A172 (cell line): Measurements from ENCODE around the gene UBE2V1. TPM values are rescaled to one million over a fixed set of nuclear protein-coding genes. Genes with fewer than 3 reads are reported as not detected.
"Not testable (repeated sequence)": the region's sequence is repeated elsewhere in the genome, so short reads cannot be mapped to it uniquely, and the experiment has no call there.

ENCODE experiments used
- DNase-seq: peaks from one replicate; pipeline ENCODE4 v3.0.0-alpha.2; 2015; ENCODE audit warnings: low spot score
- total RNA-seq: library from RNA; depleted of rRNA; stranded (reverse); fragments of >200 nt; shearing (Covaris generic); gene quantifications from 2 replicates; pipeline ENCODE4 v1.2.3, GENCODE V29; 2014

Gene UBE2V1
- total RNA-seq, 1 experiment from 2014 or later, result 59.1 TPM

DNA sequence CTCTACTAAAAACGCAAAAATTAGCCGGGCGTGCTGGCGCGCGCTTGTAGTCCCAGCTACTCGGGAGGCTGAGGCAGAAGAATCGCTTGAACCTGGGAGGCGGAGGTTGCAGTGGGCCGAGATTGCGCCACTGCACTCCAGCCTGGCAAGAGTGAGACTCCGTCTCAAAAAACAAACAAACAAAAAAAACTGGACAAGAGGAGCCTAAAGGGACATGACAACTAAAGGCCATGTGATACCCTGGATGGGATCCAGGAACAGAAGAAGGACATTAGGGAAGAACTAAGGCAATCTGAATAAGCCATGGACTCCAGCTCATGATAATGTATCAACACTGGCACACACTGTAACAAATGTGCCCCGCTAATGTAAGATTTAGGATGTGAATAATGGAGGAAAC, 24.8 kb upstream of the UBE2V1 start:
- DNase-seq, result not testable (repeated sequence)

DNA sequence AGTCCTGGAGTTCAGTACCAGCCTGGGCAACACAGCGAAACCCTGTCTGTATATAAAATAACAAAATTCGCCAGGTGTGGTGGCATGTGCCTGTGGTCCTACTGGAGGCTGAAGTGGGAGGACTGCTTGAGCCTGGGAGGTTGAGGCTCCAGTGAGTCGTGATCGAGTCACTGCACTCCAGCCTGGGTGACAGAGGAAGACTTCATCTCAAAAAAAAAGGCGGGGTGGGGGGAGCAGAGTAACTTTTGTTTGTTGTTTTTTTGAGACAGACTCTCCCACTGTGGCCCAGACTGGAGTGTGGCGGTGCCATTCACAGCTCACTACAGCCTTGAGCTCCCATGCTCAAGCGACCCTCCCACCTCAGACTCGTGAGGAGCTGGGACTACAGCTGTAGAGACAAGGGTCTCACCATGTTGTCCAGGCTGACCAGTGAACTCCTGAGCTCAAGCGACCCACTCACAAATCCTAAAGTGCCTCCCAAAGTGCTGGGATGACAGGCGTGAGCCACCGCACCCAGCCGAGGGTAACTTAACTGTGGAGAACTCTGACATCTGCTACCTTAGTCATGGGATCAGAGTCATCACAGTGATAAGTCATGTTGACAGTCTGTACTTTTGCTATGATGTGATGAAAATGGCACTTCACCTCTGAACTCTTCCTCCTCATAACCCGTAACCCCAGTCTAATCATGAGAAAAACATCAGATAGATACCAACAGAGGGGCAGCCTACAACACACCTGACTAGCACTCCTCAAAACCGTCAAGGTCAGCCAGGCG, 24.1 kb upstream of the UBE2V1 start:
- DNase-seq, result peak; percentile 66

DNA sequence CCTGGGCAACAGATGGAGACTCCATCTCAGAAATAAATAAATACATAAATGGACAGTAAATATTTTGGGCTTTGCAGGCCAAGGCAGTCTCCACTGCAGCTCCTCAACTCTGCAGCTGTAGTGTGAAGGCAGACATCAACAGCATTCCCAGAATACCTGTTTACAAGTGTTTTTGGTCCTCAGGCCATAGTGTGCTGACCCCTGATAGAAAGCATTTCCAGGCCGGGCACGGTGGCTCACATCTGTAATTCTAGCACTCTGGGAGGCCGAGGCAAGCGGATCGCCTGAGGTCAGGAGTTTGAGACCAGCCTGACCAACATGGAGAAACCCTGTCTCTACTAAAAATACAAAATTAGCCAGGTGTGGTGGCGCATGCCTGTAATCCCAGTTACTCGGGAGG, 22.2 kb upstream of the UBE2V1 start:
- not testable (repeated sequence) for DNase-seq

DNA sequence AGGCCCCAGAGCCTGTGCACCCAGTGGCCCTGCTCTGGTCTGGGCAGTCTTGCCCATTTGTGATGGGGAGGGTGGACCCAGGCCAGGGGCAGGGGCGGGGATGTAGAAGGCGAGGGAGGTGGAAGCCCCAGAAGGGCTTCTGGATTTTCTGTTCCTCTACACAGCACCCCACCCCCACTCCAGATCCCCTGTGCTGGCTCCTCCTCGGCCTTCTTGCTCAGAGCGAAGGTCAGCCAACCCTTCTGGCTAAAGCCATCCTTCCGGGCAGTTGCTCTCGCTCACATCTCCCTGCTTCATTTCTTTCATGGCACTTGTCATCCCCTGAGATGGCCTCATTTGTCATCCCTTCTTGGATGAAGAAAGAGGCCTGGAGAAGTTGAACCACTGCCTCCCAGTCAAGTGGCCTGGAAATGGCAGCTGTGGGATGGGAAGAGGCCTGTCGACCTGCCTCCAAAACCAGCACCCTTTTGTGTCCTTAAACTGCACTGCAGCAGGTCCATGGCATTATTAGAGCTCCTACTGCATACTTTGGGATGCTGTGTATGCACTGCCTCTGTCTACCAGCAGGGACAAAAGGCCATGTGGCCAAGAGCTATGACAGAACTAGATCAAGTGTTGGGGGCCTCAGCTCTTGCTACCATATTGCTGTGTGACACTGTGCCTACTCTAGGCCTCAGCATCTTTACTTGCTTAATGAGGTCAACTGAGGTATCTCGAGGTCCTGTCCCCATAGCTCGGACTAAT, 20.7 kb upstream of the UBE2V1 start:
- DNase-seq, result no peak

DNA sequence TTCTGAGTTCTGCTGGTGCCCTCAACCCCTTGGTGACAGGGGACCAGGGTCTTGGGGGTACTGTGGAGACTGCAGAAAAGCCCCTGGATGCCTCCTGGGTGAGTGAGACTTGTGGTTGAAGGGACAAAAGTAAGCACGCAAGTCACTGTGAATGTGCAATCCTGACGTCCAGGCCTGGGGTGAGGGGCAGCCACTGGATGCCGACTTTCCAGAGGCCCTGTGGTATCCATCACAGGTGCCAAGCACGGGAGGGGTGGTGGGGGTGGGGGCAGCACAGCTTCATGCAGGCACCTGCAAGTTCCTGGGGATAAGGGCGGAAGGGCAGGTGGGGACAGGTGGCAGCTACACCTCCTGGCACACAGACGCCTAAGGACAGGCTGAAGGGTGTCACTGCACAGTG, 20.1 kb upstream of the UBE2V1 start:
- no peak for DNase-seq

DNA sequence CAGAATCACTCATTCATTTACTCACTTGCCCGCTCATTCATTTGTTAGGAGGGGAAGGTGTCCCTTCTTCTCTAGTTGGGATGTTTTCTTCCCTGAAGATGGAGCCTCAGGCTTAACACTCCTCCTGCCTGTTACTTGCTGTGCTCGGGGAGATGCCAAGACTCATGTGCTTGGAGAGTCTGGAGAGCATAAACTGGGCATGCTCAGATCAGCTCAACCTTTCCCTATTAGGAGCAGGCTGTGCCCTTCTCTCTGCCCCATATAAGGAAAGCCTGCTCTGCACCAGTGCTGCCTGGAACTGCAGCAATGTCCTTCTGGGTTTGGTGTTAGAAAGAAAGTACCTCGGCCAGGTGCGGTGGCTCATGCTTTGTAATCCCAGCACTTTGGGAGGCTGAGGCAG, 18.0 kb upstream of the UBE2V1 start:
- no peak for DNase-seq

DNA sequence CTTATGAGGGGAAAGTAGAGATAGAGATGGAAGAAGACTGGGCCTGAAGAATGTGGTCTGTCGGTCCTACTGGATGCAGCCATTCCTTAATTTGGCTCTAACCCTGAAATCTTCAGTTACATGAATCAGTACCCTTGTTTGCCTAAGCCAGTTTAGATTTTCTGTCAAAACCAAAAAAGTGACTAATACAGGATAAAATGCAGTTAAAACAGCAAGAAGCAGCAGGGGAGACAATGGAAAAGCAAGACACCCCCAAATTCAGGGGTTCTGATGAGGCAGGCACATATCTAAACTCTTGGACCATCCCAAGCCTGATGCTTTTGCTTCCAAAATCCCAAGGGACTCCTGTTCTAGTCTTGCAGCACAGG, 17.4 kb upstream of the UBE2V1 start:
- DNase-seq, result no peak

DNA sequence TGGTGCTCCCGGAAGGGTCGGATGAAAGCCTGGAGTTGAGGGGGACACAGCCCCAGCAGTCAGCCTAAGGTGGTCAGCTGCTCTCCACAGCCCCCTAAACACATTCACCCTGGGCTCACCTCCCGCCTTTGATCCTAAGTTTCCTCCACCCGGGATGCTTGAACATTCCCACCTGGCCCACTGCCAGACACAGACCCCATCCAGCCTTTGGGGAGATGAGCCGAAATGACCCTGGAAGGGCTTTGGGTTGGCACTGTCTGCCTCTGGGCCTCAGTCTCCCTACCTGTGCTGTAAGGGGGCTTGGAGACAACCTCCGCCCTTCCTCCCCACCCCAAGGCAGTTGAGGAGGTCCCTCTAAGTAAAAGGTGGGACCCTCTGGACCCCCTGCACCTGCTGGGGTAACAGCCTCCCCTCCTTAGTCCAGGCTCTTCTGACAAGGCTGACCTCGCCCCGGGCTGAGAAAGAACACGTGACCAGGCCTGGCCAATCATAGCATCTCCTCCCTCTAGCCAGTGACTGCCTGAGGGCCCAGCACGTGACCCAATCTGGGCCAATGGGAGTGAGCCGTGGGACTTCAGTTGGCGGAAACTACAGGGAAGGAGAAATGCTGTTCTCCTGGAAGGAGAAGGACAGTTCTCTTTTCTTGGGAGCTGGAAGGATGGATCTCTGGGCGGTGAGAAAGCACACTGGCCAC, 16.9 kb upstream of the UBE2V1 start:
- peak; percentile 60 for DNase-seq

DNA sequence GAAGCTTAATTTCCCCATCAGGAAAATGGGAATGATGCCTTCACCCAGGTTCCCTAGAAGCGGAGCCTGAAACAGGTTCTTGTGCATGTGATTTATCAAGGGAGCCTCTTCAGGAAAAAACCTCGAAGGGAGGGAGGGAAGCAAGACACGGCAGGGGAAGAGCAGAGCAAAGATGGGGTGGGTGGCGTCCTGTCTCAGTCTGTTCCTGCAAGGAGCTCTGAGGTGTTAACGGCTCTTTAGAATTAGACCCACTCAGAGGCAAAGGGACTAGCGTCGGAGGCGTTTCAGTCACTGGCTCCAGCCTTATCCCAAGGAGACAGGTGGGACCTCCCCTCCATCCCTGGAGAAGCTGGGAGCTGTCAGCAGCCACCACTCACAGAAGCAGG, 15.6 kb upstream of the UBE2V1 start:
- DNase-seq, result no peak

DNA sequence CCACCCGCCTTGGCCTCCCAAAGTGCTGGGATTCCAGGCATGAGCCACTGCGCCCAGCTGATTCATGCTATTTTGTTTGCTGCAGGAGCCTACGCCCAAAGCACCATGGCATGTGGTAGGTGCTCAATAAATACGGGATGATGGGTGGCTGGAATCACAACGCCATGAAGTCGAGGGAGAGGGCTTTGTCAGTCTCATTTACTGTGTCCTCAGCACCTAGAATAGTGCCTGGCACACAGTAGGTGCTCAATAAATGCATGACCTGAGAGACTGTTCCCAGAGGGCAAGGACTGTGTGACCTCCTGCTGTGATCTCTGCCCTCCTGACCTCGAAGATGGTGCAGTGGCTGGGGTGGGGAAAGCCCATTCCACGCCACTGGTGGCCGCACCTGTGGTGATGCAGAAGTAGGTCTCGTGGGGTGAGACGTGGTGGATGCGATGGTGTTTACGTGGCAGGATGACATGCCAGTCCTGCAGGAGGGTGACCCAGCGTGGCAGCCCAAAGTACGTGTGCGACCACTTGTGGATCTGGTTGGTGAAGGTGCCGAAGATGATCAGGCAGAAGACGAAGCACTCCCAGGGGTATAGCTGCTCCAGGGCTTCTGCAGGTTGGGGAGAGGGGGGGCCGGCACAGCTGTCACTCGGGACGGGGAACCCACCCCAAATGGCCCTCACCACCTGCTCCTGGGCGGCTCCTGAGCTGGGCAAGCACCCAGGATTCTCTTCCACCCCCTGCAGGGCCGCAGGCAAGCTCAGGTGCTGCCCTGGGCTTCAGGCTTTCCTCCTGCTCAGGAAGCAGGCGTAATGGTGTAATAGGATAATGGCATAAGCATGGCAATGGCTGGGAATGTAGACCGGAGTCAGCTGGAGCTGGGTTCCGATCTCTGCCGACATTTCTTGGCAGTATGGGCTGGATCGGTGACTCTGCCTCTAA, 14.9 kb upstream of the UBE2V1 start:
- DNase-seq, result no peak

DNA sequence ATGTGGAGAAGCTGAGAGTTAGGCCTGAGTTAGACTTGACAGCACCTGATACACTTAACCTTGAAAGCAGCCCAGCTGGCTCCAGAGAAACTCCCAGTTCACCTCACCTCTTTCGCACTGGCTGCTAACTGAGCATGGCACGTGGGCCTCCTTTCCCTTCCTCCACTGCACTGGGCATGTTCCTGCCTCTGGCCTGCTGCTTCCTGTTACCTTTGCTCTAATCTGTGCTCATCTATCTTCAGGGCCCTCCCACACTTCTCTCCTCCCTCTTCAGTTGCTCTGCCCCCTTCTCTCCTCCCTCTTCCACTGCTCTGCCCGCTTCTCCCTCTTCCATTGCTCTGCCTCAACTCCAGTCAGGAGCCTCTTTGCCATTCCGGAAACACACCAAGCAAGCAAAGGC, 13.7 kb upstream of the UBE2V1 start:
- peak; percentile 59 for DNase-seq

DNA sequence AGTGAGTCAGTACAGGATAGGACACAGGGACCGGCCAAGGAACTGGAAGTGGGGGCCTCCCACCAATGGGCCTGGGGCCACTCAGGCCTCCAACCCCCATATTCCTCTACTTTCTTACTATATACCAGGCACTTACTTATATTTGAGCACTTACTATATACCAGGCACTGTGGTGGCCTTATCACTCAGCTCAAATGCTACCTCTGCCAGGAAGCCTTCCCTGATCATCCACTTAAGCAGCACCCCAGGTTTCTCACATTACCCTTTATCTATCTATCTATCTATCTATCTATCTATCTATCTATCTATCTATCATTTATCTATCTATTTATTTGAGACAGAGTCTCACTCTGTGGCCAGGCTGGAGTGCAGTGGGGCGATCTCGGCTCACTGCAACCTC, 12.3 kb upstream of the UBE2V1 start:
- DNase-seq, result no peak

DNA sequence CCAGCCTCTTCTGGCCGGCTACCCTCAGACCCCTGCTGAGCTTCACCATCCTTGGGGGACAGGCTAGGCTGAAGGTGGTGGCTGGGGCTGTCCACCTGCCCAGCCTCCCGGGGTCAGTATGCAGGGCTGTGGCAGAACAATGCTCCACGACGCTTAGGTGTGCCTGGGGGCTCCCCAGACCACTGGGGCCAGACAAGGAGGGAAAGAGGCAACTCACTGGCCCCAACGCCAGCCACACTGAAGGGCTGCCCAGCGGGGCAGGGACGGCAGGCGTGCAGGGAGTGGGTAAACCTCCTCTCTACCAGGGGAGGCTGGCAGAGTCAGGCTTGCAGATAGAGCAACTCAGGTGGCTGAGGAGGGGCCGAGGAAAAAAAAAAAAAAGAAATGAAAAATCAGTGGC, 11.5 kb upstream of the UBE2V1 start:
- no peak for DNase-seq

DNA sequence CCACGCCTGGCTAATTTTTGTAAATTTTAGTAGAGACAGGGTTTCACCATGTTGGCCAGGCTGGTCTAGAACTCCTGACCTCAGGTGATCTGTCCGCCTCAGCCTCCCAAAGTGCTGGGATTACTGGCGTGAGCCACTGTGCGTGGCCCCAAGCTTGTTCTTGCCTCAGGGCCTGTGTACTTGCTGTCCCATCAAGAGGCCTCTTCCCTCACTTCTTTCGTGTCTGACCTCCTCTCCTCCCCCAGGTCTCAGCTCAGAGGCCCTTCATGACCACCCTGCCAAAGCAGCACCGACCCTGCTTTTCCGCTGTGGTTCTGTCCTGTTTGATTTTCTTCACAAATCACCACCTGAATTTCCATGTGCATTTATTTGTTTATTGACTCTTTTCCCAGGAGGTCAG, 10.5 kb upstream of the UBE2V1 start:
- no peak for DNase-seq

DNA sequence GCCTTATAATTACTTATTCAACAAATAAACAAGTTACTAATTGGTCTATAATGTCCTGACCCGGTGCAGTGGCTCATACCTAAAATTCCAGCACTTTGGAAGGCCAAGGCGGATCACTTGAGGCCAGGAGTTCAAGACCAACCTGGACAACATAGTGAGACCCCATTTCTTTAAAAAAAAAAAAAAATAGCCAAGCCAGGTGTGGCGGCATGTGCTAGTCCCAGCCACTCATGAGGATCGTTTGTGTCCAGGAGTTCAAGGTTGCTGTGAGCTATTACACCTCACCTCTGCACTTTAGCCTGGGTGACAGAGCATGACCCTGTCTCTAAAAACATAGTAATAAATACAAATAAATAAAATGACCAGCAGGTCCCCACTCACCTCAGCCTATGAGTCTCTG, 9.8 kb upstream of the UBE2V1 start:
- DNase-seq, result no peak

DNA sequence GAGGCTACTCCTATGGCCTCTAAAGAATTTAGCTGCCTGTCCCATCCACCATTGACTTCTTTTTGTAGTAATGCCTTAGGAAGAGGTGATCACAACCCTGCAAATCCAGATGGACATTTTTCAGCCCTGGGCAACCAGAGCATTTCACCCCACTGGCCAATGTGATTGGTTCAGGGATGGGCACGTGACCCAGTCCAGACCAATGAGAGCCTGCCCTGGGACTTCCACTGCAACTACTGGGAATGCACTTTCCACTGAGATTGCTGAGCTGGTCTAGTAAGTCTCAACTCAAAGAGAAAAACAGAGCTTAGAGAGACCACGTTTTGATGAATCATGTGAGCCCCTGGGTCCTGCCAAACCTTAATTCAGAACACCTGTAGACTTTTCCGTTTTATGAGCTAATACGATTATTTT, 8.9 kb upstream of the UBE2V1 start:
- DNase-seq, result peak; percentile 58

DNA sequence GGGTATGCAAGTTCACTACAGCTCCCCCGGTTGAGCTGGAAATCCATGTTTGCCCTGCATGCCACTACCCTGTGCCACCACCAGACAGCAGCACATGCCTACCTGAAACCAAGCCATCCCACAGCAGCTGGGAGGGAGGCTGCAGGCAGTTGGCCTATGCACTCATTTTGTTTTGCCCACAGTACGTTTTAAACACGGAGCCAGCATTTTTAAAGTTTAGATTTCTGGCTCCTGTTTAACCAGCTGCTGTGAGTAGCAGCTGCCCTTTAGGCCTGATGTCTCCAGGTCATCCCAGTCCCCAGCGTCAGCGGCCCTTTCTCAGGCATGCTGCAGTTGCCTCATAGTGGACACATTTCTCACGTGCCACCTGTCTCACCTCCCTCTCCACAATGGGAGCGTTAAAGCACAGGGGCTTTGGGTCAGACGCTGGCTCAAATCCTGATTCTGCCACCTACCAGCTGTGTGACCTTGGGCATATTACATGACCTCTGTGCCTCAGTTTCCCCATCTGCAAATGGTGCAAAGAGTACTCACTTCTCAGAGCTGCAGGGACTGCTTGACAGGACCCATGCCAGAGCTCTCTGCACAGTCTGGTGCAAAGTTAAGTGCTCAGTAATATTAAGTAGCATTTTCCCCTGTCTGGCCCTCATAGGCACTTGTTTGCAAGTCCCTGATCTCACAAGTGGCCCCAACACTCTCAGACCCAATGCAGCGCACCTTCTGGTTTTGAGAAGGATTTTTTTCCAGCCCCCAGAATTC, 8.2 kb upstream of the UBE2V1 start:
- DNase-seq, result peak; percentile 72

DNA sequence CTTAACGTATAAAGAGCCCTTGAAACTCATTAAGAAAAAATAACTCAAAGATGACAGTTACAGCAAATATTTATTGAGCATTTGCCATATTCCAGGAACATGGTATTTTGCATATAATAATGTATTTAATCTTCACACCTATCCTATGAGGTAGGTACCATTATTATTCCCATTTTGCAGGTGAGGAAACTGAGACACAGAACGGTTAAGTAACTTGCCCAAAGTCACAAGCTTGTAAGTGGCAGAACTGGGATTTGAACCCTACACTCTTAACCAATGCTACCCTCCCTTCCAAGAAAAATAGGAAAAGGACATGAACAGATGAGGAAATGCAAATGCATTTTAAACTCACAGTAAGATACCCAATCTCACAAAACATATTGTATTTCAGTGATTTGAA, 5.3 kb upstream of the UBE2V1 start:
- no peak for DNase-seq

DNA sequence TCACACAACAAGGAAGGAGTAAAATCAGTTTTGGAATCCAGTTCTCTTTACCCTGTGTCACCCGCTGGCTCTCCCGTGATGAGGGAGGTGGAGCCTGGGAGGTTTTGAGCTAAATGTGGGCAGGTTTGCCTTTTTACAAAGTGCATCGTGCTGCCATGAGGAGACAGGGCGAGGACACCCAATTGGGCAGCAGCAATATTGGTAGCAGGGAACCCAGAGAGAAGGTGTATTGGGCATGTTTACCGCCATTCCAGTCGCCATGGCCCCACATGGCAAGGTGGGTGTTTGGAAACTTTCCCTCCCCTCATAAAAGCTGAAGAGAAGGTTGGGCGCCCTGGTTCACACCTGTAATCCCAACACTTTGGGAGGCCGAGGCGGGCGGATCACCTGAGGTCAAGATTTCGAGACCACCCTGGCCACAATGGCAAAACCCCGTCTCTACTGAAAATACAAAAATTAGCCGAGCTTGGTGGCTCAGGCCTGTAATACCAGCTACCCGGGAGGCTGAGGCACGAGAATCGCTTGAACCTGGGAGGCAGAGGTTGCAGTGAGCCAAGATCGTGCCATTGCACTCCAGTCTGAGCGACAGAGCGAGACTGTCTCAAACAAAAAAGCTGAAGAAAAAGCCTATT, 3.5 kb upstream of the UBE2V1 start:
- no peak for DNase-seq

DNA sequence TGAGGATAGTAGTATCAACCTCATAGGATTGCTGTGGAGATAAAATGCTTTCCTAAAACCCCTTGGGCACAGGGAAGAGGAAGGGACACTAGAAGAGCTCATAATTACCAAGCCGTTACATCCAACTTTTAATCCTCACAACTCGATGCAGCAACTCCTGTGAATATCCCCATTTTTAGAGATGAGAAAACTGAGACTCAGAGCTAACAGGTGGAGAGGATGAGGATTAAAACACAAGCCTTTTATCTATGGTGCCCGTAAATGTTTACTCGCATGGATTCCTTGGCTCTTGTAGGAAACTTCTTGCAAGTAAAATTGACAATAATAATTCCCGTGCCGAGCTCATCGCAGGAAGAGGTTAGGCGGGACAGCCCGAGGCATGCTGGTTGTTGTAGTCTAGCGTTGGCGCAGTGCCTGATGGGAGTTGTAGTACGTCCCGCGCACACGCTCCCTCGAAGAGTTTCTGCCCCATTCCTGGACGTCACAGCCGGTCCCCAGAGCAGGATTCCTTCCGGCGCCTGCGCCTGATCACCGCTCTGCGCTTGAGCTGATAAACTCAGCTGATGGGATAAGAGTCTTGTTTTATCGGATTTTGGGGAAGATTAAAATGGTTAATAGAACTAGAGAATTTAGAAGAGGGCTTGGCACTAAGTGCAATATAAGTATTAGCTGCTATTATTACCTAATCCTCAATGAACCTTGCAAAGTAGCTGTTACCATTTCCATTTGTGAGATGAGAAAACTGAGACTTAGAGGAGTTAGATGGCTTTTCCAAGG, 2.8 kb upstream of the UBE2V1 start:
- peak; percentile 97 for DNase-seq
